IMR-90 (cell line): ENCODE data around the gene OGFR. TPM values are rescaled to one million over a fixed set of nuclear protein-coding genes. Genes with fewer than 3 reads are reported as not detected.

Source experiments
- ATAC-seq: fragments of 200-7000 bp; cut with Tn5 transposase; 2 replicates; pipeline ENCODE4 v1.9.1; 2020; ENCODE audit warnings: low read depth, mild to moderate bottlenecking, moderate library complexity
- BruUV-seq: library from RNA; stranded (reverse); fragments of 400-500 nt; replicated peaks from 2 replicates; lab custom pipeline; 2021; lab: Mats Ljungman, UMichigan
- CTCF ChIA-PET: fragments of 300-600 bp; formaldehyde crosslinking; extraction: SDS; loops from one replicate; lab custom pipeline; 2021; ENCODE audit warnings: antibody characterized with exemption; lab: Yijun Ruan, JAX
- POLR2A ChIA-PET: fragments of 300-600 bp; sonication (Branson Sonifier 250); formaldehyde crosslinking; loops from one replicate; lab custom pipeline; 2022; ENCODE audit warnings: antibody characterized with exemption; ENCODE audit not compliant: unreplicated experiment; lab: Charles Lee
- DNase-seq: peaks from one replicate; pipeline ENCODE4 v3.0.0; 2013
- H2AFZ ChIP-seq: replicated peaks from 2 replicates; pipeline ENCODE3; 2013; ENCODE audit warnings: low read length, mild to moderate bottlenecking; ENCODE audit not compliant: poor library complexity
- H2AK5ac ChIP-seq: 2 replicates; pipeline ENCODE4 v1.6.1; 2013; ENCODE audit warnings: low read depth, low read length, inconsistent platforms
- H2AK9ac ChIP-seq: replicated peaks from 2 replicates; pipeline ENCODE3; 2013; ENCODE audit warnings: mild to moderate bottlenecking, low read depth, low read length, moderate library complexity; ENCODE audit not compliant: poor library complexity
- H2BK120ac ChIP-seq: 2 replicates; pipeline ENCODE4 v1.6.1; 2013; ENCODE audit warnings: low read depth, low read length, inconsistent platforms
- H2BK15ac ChIP-seq: 3 replicates; pipeline ENCODE4 v1.6.1; 2013; ENCODE audit warnings: low read depth, low read length, inconsistent platforms
- H2BK20ac ChIP-seq: 2 replicates; pipeline ENCODE4 v1.6.1; 2013; ENCODE audit warnings: low read depth, mild to moderate bottlenecking, inconsistent platforms, low read length, moderate library complexity
- H2BK5ac ChIP-seq: 2 replicates; pipeline ENCODE4 v1.6.1; 2013; ENCODE audit warnings: mild to moderate bottlenecking, low read depth, low read length, inconsistent platforms; ENCODE audit not compliant: poor library complexity, severe bottlenecking
- H3K14ac ChIP-seq: replicated peaks from 2 replicates; pipeline ENCODE4 v1.6.1; 2013; ENCODE audit warnings: low read depth, low read length, inconsistent platforms
- H3K18ac ChIP-seq: 2 replicates; pipeline ENCODE4 v1.6.1; 2013; ENCODE audit warnings: low read depth, low read length, control low read depth
- H3K23ac ChIP-seq: 2 replicates; pipeline ENCODE4 v1.6.1; 2013; ENCODE audit warnings: low read depth, low read length, inconsistent platforms
- H3K27ac ChIP-seq: 2 replicates; pipeline ENCODE4 v1.5.1; 2013; ENCODE audit warnings: mild to moderate bottlenecking, control low read depth, low read length; ENCODE audit not compliant: insufficient read depth
- H3K27me3 ChIP-seq: 2 replicates; pipeline ENCODE4 v1.6.1; 2013; ENCODE audit warnings: low read length; ENCODE audit not compliant: control insufficient read depth, insufficient read depth
- H3K36me3 ChIP-seq: 2 replicates; pipeline ENCODE4 v1.6.1; 2013; ENCODE audit warnings: low read length, mixed read lengths; ENCODE audit not compliant: control insufficient read depth, insufficient read depth
- H3K4ac ChIP-seq: 2 replicates; pipeline ENCODE4 v1.6.1; 2013; ENCODE audit warnings: low read depth, low read length, inconsistent platforms
- H3K4me1 ChIP-seq: 2 replicates; pipeline ENCODE4 v1.6.1; 2013; ENCODE audit warnings: low read length, mixed read lengths; ENCODE audit not compliant: control insufficient read depth, insufficient read depth
- H3K4me2 ChIP-seq: 2 replicates; pipeline ENCODE4 v1.6.1; 2013; ENCODE audit warnings: low read depth, mild to moderate bottlenecking, control low read depth, low read length, moderate library complexity
- H3K4me3 ChIP-seq: 2 replicates; pipeline ENCODE4 v1.5.1; 2013; ENCODE audit warnings: low read depth, mild to moderate bottlenecking, control low read depth, low read length, moderate library complexity; ENCODE audit not compliant: insufficient read depth
- H3K56ac ChIP-seq: 2 replicates; pipeline ENCODE4 v1.6.1; 2013; ENCODE audit warnings: low read length, inconsistent platforms; ENCODE audit not compliant: insufficient read depth; ENCODE audit errors: extremely low read depth
- H3K79me1 ChIP-seq, 2 experiments: 2 replicates each; pipeline ENCODE4 v1.6.1; 2013; ENCODE audit warnings: low read length in 2 of 2, inconsistent platforms in 1 of 2, low read depth in 1 of 2
- H3K9ac ChIP-seq: 2 replicates; pipeline ENCODE4 v1.6.1; 2013; ENCODE audit warnings: low read depth, low read length, control low read depth
- H3K9me1 ChIP-seq: 2 replicates; pipeline ENCODE4 v1.6.1; 2013; ENCODE audit warnings: low read length, inconsistent platforms; ENCODE audit not compliant: insufficient read depth
- H3K9me3 ChIP-seq: 2 replicates; pipeline ENCODE4 v1.6.1; 2013; ENCODE audit warnings: low read length; ENCODE audit not compliant: control insufficient read depth, insufficient read depth
- H4K20me1 ChIP-seq: 2 replicates; pipeline ENCODE4 v1.6.1; 2013; ENCODE audit warnings: low read length, inconsistent platforms; ENCODE audit not compliant: insufficient read depth
- H4K5ac ChIP-seq: 2 replicates; pipeline ENCODE4 v1.6.1; 2013; ENCODE audit warnings: mild to moderate bottlenecking, low read depth, low read length, control low read depth
- H4K8ac ChIP-seq, 2 experiments: 2 replicates each; pipeline ENCODE4 v1.6.1; 2013; ENCODE audit warnings: low read depth in 2 of 2, low read length in 2 of 2, control low read depth in 1 of 2, inconsistent platforms in 1 of 2
- H4K91ac ChIP-seq: 2 replicates; pipeline ENCODE4 v1.6.1; 2013; ENCODE audit warnings: low read depth, low read length, inconsistent platforms; ENCODE audit not compliant: insufficient read depth
- BHLHE40 ChIP-seq: fragments of 150-350 bp; IDR thresholded peaks from 2 replicates; pipeline ENCODE4 v1.6.1; 2016; ENCODE audit warnings: mild to moderate bottlenecking, low read depth, low read length
- CHD1 ChIP-seq: IDR thresholded peaks from 2 replicates; pipeline ENCODE4 v1.6.1; 2012; ENCODE audit warnings: low read depth, low read length, improper control_type of control experiment
- MAFK ChIP-seq: IDR thresholded peaks from 2 replicates; pipeline ENCODE4 v1.6.1; 2012; ENCODE audit warnings: low read depth, low read length, improper control_type of control experiment
- MAZ ChIP-seq: IDR thresholded peaks from 2 replicates; pipeline ENCODE4 v1.6.1; 2012; ENCODE audit warnings: low read depth, mild to moderate bottlenecking, low read length, improper control_type of control experiment, moderate library complexity, borderline replicate concordance
- MXI1 ChIP-seq: IDR thresholded peaks from 2 replicates; pipeline ENCODE4 v1.6.1; 2012; ENCODE audit warnings: low read depth, mild to moderate bottlenecking, low read length, moderate library complexity, borderline replicate concordance
- NFE2L2 ChIP-seq: fragments of 150-350 bp; IDR thresholded peaks from 2 replicates; pipeline ENCODE4 v1.6.1; 2016; ENCODE audit warnings: low read depth, mild to moderate bottlenecking, low read length
- POLR2A ChIP-seq: IDR thresholded peaks from 2 replicates; pipeline ENCODE4 v1.6.1; 2012; ENCODE audit warnings: mild to moderate bottlenecking, low read depth, low read length
- RAD21 ChIP-seq: IDR thresholded peaks from 2 replicates; pipeline ENCODE4 v1.6.1; 2012; ENCODE audit warnings: low read length, improper control_type of control experiment
- RCOR1 ChIP-seq: IDR thresholded peaks from 2 replicates; pipeline ENCODE4 v1.6.1; 2012; ENCODE audit warnings: mild to moderate bottlenecking, low read length, improper control_type of control experiment; ENCODE audit not compliant: insufficient replicate concordance
- RFX5 ChIP-seq: IDR thresholded peaks from 2 replicates; pipeline ENCODE4 v1.8.0; 2012; ENCODE audit warnings: low read depth, mild to moderate bottlenecking, low read length, moderate library complexity
- SMC3 ChIP-seq: fragments of 150-350 bp; IDR thresholded peaks from 2 replicates; pipeline ENCODE4 v1.6.1; 2016; ENCODE audit warnings: low read depth, mild to moderate bottlenecking, antibody characterized with exemption, low read length, moderate library complexity
- WGBS, 2 experiments: methylation state at CpG; one replicate each; pipeline versions ENCODE4 v1.1.5 to v1.1.7; 2013; ENCODE audit warnings: missing lambda C conversion rate in 2 of 2; ENCODE audit not compliant: insufficient read length in 1 of 2; ENCODE audit errors: extremely low coverage in 2 of 2; 5-methylcytosine and 5-hydroxymethylcytosine counted together
- dilution Hi-C: fragments of 300-500 bp; cut with HindIII; formaldehyde crosslinking; loops from one replicate; pipeline ENCODE4 v1.14.3; 2018; ENCODE audit warnings: low sequenced_read_pairs; ENCODE audit not compliant: unreplicated experiment
- in situ Hi-C: fragments of 300-500 bp; cut with MboI; formaldehyde crosslinking; loops from 3 replicates; pipeline ENCODE4 v1.14.3; 2019; ENCODE audit warnings: low sequenced_read_pairs, inconsistent platforms, mixed read lengths
- intact Hi-C: fragments of 100-400 bp; cut with micrococcal nuclease; formaldehyde crosslinking; loops from 2 replicates; pipeline ENCODE4 v1.10.0; 2022
- polyA plus RNA-seq, 3 experiments: library from polyadenylated mRNA; depleted of rRNA; stranded (reverse); fragments of >200 nt; gene quantifications; 2 replicates each; pipeline ENCODE4 v1.2.3, GENCODE V29; 2012; ENCODE audit warnings: low replicate concordance in 1 of 3
- total RNA-seq: library from RNA; depleted of rRNA; stranded (reverse); fragments of >200 nt; gene quantifications from 2 replicates; pipeline ENCODE4 v1.2.3, GENCODE V29; 2012
- TF ChIP-seq, protein P1 (sequence below): fragments of 150-350 bp; IDR thresholded peaks from 2 replicates; pipeline ENCODE4 v1.6.1; 2017; ENCODE audit warnings: mild to moderate bottlenecking, antibody characterized with exemption, low read length, low read depth
- TF ChIP-seq, protein P2 (sequence below): fragments of 150-350 bp; IDR thresholded peaks from 2 replicates; pipeline ENCODE4 v1.6.1; 2016; ENCODE audit warnings: low read depth, mild to moderate bottlenecking, low read length, moderate library complexity, borderline replicate concordance
- TF ChIP-seq, protein P3 (sequence below): conservative IDR thresholded peaks from 2 replicates; pipeline ENCODE4 v1.5.1; 2012; ENCODE audit warnings: mild to moderate bottlenecking, low read depth, low read length, improper control_type of control experiment

Gene OGFR
- total and polyA plus RNA-seq, 2 of the 4 experiments (the other 2 are of a cell fraction), result 22.4 to 30.1 TPM

DNA sequence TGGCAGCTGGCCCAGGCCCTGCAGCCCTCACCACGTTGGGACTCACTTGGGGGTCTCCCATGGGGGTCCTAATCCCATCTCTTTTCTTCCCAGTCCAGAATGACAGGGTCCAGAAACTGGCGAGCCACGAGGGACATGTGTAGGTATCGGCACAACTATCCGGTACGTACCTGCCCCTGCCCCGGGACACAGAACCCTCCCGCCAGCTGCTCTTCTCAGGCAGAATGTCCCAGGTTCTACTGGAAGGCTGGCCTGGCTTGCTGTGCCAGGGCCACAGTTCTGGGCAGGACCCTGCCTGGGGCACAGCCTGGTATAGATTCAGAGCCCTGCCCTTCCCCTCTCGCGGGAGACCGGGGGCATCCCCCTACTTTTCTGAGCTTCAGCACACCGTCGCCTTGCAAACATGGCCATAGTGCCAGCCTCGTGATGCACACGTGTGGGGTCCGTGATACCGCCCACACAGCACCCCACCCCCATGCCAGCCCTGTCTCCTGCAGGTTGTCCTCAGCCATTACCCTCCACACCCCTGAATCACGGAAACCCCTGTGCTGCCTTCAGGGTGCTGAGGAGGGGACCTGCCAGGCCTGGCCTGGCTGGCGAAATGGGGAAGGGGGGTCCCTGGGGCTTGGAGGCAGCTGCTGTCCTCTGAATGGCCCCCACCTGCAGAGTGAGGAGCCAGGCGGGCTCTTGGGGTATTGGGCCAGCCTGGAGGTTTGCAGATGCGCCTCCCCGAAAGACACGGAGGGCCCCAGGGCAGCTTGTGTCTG, 3.0 kb downstream of the OGFR start:
- ChIA-PET CTCF (no interaction called here), POLR2A (no interaction called here)
- intact Hi-C loops, result loop anchor here (1.0 to 5.0 kb wide), 2 partner anchors 139 to 200 kb away; partner anchors contain the start of gene BHLHE23

More for the DNA sequence above, 3.0 kb downstream of the OGFR start:
- Histone ChIP-seq H2AK9ac (no peak overlapping the region), H3K9ac (no peak overlapping the region), H3K4me2 (no peak overlapping the region), H3K18ac (no peak overlapping the region), H3K79me1 (peaks cover 19 to 45% of the 10 kb centered on the region in 2 experiments), H2AK5ac (no peak overlapping the region), H2BK5ac (no peak overlapping the region), H2BK15ac (no peak overlapping the region), H4K5ac (no peak overlapping the region), H3K36me3 (peaks cover 41% of the 10 kb centered on the region), H3K9me1 (no peaks in the 10 kb centered on the region), H3K56ac (no peak overlapping the region), H3K23ac (no peak overlapping the region), H4K91ac (no peak overlapping the region), H3K4me1 (peaks cover 10% of the 10 kb centered on the region), H2BK20ac (no peak overlapping the region), H4K8ac (no peak overlapping the region), H2AFZ (peak overlapping the region; percentile 6), H4K20me1 (peaks cover 47% of the 10 kb centered on the region), H3K27ac (no peak overlapping the region), H3K27me3 (no peaks in the 10 kb centered on the region), H3K14ac (no peak overlapping the region), H3K4ac (no peak overlapping the region; the same call in 1 of the 2 replicates), H3K9me3 (no peaks in the 10 kb centered on the region), H3K4me3 (no peak overlapping the region), H2BK120ac (no peak overlapping the region)
- no peak for DNase-seq
- TF ChIP-seq RFX5 (no peak), RCOR1 (no peak), MAZ (no peak), RAD21 (no peak), CHD1 (no peak), MXI1 (no peak), POLR2A (no peak), NFE2L2 (no peak), MAFK (no peak), SMC3 (no peak), BHLHE40 (no peak)
- TF ChIP-seq, protein P1, sequence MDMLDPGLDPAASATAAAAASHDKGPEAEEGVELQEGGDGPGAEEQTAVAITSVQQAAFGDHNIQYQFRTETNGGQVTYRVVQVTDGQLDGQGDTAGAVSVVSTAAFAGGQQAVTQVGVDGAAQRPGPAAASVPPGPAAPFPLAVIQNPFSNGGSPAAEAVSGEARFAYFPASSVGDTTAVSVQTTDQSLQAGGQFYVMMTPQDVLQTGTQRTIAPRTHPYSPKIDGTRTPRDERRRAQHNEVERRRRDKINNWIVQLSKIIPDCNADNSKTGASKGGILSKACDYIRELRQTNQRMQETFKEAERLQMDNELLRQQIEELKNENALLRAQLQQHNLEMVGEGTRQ, result no peak
- TF ChIP-seq, protein P2, sequence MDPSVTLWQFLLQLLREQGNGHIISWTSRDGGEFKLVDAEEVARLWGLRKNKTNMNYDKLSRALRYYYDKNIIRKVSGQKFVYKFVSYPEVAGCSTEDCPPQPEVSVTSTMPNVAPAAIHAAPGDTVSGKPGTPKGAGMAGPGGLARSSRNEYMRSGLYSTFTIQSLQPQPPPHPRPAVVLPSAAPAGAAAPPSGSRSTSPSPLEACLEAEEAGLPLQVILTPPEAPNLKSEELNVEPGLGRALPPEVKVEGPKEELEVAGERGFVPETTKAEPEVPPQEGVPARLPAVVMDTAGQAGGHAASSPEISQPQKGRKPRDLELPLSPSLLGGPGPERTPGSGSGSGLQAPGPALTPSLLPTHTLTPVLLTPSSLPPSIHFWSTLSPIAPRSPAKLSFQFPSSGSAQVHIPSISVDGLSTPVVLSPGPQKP, result no peak
- TF ChIP-seq, protein P3, sequence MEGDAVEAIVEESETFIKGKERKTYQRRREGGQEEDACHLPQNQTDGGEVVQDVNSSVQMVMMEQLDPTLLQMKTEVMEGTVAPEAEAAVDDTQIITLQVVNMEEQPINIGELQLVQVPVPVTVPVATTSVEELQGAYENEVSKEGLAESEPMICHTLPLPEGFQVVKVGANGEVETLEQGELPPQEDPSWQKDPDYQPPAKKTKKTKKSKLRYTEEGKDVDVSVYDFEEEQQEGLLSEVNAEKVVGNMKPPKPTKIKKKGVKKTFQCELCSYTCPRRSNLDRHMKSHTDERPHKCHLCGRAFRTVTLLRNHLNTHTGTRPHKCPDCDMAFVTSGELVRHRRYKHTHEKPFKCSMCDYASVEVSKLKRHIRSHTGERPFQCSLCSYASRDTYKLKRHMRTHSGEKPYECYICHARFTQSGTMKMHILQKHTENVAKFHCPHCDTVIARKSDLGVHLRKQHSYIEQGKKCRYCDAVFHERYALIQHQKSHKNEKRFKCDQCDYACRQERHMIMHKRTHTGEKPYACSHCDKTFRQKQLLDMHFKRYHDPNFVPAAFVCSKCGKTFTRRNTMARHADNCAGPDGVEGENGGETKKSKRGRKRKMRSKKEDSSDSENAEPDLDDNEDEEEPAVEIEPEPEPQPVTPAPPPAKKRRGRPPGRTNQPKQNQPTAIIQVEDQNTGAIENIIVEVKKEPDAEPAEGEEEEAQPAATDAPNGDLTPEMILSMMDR, result no peak
- WGBS, 2 experiments, result 91% methylated on average over 19 of the region's 23 CpGs; no CpG with 5 or more reads in 1 of the 2 experiments
- no TSS peak for BruUV-seq
- ATAC-seq, result no peak
- dilution Hi-C loops, result no loop called here
- in situ Hi-C loops, result no loop called here
